GM18498 (cell line): ENCODE measurements around the gene POC1B.

Experiments
- ATAC-seq: cut with Tn5 transposase; IDR thresholded peaks from one replicate; pipeline ENCODE4 v1.9.1; 2021; ENCODE audit warnings: mild to moderate bottlenecking, moderate library complexity; ENCODE audit not compliant: unreplicated experiment

Gene POC1B

DNA sequence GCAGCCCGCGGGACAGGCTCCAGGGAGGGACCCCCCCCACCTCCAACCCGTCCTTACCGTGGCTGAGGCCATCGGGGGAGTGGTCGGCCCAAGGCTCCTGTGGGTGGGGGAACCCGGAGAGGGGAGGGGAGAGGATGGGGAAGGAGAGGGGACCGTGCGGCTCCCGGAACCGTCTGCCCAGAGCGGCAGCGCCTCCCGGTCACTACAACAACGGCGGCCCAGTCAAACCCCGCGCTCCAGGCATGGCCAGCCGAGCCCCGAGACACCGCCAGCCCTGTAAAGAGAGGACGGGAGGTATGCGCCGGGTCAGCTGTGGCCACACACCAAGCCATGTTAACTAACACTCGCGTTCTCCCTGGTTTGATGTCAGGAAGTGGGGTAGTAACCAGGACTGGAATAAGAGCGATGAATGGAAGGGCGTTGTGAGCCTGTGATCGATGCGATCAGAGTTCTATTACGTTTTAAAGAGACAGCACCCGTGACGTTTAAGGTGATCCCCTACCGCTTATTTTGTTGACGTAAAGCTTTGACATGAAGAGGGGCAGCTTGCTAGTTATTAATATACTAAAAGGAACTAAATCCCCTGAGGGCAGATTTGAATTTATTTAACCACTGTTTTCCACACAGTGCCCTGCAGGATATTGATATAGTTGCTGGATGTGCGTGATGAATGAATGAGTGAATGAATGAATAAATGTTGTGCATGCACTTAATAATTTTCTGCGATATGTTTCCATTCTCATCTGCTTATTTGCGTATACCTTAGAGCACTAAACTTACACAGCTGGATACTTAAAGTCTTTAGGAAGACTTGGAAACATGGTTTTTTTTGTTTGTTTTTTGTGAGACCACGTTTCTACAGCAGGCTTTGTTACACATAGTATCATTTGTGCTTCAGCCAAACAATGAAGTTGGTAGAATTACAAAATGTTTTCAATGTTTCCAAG is at the start of gene POC1B:
Gene POC1B, minus strand, starts transcription at position 224 of the 947 bp plus-strand sequence. Its CDS starts 152 bp downstream, at position 72.
- peak; percentile 72 for ATAC-seq

DNA sequence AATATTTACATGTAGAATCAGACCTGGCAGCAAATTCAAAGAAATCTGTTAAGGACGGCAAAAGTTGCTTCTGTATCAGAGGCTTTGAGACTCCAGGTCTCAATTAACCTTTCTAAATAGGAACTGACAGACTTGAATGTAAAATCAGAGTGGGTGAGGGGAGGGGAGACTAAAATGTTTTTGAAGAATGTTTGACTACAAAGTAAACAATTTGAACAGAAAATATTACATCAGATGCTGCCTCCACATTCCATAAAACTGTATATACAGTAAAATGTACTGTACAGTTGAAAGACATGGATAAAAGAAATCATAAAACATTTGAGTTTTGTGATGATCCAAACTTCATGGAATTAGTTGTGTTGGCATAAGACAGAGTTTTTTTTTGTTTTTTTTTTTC is 49.5 kb upstream of the POC1B start:
- no peak for ATAC-seq

DNA sequence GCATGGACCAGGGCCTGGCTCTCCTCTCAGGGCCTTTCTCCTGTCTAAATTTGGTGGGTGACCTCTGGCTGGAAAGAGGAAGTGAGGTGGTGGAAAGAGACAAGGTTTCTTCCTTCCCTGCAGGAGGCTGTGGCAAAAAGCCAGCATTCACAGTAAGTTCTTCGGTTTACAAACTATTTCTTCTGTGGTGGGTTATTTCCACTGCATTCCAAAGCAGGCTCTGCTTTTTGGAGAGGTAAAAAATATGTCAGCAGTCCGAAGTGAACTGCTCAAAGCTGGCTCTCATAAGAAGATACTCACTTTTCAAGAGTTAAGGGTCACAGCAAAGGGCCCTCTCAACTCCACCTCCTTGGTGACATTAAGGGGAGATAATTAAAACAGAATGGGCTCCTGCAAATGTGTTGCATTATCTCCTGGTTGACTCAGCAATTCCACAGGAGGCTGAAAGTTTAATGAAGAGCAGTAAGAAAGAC is 48.9 kb upstream of the POC1B start:
- ATAC-seq = no peak

DNA sequence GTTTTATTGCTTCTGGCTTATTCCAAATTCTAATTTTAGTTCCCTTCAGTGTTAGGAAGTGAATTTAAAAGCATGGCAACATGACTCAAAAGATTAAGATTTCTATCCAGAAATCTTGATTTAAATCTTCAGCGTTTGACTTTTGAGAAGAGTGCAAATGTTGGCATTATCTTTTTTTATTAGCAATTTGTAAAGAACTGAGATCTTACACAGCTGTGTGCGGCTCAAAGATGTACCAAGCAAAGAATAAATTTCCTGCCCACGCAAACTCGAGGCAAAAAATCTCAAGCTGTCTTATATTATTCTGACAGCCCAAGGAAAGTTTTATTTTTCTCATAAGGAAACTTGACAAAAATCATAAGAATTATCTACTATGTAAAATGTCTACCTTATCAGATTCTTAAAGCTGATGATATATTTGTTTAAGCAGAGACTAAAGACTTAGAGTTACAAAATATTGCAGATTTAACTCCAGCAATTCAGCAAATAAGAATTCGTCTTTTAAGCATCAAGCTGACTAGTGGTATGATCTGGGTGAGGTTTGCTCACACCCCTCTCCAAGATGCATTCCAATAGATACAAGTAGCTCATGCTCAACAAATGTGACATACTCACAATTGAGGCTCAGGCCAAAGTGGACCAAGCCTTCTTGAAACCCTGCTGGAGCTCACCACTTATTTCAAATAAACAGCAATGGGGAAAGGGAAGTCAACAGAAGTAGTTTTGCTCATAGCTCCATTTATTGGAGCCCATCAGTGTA is 47.4 kb upstream of the POC1B start:
- ATAC-seq = no peak

DNA sequence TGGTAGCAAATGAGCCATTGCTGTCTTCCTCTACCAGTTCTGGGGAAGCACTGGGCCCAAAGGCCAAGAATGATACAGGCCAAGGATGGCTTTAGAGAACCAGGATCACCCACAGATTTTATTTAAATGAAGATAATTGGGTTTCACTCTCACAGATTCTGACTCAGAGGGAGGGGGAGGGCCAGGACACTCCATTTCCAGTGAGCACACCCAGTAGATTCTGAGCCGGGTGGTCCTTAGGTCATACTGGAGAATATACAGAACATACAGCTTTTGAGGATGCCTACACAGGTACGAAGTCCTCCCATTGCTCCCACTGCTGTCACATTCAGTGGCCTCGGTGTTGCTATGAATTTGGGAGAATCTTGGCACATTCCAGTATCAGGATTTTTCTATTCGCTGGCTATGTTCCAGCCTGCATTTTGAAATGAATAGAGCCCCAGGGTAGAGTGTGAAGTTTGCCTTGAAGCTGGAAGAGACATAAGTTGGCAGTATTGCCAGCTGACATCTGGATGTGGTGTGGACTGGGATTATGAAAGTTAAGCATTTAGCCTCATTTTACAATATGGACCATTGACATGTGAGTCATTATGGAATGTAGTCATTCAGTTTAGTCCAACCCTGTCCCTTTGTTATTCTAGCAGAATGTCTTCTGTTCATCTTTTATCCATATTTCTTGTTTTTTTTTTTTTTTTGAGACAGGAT is 45.8 kb upstream of the POC1B start:
- ATAC-seq = no peak

DNA sequence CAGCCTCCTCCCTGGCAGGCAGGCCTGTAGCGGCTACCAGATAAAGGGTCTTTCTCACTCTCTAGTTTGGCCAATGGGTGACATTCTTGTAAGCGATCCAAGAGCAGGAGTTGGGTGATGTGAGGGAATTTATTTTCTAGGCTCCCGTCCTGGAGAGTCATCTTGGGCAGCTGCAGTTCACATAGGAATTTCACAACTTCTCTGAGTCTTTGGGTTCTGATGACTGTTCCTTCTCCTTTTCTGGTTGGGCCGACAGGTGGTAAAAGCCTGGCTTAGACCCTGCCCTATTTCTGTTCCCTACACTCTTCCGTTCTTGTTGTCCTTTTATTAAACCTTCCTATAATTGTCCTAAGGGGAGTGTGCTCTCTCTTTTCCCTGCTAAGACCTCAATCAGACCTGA is 42.6 kb upstream of the POC1B start:
- no peak for ATAC-seq

DNA sequence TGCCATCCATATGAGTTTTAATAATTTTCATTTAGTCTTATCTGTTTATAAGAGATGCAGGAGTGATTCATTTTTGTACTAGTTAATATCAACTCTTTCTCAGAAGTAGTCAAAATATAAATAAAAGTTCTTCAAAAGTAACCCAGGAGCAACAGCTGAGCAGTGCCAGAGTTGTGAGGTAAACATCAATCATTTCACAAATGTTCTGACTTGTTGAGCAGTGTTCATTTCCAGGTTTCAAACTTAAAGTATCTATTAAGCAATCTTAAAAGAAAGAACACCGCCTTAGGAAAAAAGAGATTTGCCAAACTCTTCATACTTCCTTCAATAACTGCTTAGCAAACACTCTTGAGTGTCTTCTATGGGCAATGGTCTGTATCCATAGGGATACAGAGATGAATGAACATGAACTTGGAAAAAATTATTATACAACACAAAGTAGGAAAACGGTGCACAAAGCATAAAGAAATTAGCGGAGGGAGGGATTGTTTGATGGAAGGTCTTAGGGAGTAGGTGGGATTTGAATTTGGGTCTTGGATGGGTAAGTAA is 41.9 kb upstream of the POC1B start:
- no peak for ATAC-seq

DNA sequence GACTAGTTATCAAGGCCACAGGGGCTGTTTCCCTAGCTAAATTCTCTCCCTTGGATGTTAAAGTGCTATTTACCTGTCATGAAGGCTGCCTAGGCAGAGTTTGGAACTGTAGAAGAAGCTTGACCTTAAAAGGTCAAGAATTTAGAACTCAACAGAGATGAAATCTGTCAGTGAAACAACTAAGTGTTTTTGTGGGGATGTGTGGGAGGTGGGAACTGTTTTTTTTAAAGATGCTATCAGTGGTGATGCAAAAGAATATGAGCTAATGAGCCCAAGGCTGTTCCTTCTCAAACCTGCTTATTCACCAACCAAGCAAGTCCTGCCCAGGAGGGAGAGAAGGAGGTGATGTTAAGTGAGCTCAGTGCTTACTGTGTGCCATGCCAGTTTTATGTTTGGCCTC is 40.8 kb upstream of the POC1B start:
- ATAC-seq = peak; percentile 52

DNA sequence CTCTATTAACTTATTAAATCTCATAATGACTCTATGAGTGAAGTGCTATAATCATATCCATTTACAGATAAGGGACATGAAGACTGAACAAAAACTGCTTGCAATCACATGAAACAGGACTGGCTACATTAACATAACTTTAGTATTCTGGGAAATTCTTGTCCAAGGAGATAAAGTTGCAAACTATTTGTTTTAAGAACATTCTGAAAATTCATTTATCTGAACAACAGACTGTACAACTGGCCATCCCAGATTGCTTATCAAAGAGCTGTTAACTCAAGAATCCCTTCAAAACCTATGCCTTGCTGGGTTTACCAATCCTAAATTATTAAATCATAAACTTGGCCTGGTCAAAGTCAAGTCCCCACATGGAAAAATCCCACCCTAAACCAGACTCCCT is 39.2 kb upstream of the POC1B start:
- ATAC-seq = no peak

DNA sequence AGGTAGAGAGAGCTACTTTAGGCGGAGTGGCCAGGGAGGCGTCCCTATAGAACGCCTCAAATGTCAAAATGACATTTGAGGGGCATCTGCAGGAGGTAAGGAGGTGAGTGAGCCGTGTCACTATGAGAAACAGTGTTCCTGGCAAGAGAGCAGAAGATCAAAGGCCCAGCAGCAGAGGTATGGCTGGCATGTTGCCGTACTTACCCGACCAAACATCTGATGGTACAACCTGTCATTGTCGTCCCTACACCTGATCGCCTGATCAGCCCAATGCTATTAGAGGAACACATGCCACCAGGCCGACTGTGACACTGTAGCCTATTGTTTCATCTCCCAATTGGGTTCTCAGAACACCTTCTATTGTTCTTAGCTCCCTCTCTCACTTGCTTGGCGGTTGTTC is 33.9 kb upstream of the POC1B start:
- ATAC-seq = no peak

DNA sequence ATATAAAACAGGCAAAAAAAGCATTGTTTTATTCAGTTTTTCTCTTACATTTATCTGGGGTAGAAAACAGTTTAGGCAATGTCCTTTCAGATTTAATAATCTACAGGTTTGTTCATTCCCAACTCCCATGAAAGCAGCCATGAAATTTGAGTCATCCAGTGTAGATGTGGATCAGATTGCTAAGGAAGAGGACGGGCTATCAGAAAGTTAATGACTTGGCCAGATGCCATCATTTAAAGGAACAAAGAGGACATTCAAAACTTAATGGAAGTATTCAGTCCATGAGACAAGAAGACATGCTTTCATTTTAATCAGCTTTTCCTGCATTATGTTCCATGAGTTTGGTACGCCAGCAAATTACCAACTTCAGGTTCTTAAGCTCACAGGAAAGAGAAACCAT is 31.1 kb upstream of the POC1B start:
- no peak for ATAC-seq

DNA sequence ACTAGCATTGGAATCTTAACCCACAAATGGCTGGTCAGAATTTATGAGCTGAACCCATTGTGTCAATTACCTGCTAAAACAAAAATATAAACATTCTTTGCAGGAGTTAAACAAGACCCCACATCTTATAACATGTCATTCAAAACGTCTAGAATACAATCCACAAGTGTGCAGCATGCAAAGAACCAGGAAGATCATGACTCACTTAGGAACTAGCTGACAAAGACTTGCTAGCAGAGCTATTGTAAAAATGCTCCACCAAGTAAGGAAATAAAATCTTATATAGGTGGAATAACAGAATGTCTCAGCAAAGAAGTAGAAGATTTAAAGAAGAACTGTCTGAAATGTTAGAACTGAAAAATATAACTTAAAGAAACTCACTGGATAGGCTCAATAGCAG is 26.5 kb upstream of the POC1B start:
- ATAC-seq = no peak

DNA sequence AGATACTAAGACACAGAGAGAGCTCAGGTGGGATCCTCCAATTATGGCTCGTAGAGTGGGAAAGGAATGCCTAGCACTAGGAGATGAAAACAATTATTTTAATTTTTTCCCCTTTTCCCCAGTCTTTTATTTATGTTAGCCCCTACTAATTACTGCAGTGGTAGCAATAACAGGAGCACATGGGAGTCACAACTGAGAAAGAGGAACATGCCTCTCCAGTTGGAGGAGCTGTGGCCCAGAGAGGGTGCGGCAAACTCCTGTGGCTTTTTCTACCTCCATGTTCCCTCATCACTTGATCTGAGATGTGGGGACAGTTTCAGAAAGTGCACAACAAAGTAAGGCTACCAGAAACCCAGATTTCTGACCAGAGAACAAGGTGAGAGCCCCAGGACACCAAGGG is 25.9 kb upstream of the POC1B start:
- no peak for ATAC-seq

DNA sequence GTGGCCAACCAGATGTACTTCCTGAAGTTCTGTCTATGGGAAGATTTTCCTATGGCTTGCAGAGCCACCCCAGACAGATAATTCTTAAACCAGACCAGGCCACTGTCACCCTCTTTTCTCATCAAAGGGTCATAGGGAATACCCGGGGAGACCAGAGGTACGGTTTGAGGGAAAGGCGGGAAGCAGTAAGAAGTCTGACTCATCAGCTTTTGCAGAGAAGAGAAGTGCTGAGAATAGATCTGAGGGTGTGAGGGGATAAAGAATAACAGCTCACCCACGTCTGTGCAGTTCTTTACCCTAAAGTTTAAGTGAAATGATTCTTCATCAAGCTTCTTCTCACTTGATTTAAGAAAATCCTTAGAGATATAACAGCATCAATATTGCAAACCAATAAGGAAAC is 21.3 kb upstream of the POC1B start:
- ATAC-seq = no peak

DNA sequence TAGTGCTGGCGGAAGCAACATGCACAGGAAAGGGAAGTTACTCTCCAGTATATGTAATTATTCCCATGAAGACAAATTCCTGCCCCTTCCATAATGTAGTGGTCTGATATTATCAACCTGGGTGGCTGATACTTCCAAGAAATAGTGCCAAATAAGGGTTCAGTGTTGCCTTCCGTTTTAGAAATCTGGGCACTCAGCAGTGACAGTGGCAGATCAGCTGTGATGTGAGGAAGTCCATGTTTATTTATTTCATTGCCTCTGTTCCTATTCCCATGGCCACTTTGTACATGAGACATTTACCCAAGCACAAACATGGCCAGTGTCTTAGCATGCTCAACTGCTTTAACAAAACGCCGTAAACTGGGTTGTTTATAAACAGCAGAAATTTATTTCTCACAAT is 20.3 kb upstream of the POC1B start:
- no peak for ATAC-seq

DNA sequence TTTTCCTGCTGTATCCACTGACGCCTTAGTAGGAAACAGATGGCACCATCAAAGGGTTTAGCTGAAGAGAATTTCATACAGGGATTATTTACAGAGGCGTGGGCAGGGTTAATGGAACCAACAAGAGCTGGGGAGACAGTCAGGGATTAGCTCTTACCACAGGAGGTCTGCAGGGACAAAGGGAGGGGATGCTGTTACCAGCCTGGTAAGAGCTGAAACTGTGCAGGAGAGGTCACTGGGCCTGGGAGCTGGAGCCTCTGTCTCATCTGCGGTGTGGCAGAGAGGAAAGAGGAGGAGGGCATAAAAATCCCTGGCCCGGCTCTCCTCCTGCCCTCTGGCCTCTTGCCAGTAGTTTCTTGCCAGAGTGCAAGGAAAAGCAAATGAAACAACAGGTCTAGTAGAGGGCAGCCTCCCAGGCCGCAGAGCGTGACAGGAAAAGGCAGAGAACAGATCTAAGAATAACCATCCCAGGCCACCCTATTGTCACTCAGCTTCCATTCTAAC is 18.9 kb upstream of the POC1B start:
- ATAC-seq = no peak

DNA sequence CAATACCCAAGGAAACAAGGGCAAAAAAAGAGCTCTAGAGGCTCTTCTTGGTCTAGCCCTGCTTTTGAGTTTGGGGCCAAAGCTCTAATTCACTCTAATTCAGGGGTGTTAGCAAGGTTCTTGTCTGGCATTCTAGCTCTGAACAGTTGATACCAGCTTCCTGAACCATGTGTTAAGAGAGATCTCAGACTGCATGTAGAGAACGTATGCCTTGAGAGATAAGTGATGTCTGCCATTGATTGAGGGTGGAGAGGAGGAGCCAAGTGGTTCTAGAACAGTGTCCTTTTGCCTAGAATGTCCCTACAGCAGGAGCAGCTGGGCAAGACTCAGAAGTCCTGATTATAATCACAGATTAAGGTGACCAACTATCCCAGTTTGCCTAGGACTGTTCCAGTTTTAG is 18.2 kb upstream of the POC1B start:
- ATAC-seq = no peak

DNA sequence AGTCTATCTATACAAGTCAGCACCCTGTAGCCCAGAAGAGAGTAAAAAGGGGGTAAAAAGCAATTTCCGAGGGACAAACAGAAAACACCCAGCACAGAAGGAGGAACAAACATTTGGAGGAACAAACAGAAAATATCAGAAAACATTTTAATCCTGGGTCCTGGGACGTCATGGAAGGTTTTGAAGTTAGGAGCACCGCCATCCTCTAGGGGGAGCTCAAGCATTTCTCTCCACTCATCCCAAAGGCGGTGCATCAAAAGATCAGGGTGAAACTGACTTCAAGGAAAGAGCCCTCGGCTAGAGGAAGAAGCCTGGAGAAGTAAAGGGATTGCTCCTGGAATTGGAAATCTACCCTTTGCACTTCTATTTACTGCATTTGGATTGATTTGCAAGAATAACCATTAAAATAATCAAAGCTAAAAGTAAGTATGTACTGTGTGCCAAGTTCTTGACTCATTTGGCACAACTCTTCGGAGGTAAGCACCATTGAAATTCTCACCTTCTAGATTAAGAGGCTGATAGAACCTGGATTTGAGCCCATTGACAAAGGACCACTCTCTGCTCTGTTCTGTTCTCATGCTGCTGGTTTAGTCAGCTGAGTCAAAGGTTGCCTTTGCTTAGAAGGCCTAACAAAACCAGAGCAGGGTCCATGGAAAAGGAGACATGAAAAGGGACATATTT is 17.2 kb upstream of the POC1B start:
- ATAC-seq = peak; percentile 75

DNA sequence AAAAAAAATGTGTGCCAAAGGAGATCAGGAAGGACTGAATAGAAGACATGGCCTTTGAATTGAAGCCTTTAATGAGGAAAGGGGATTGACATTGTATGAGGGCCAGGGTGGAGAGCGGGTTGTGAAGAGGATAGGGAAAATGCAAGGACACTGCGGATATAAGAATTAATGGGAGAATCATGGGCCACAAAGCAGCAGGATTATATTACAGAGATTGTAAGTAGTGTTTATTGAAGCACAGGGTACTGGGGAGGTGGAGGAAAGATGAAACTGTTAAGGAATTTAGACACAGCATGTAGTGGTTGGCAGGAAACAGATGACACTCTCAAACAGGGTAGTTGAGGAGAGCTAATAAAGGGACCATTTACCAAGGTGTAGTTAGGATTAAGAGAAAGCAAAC is 16.4 kb upstream of the POC1B start:
- no peak for ATAC-seq

DNA sequence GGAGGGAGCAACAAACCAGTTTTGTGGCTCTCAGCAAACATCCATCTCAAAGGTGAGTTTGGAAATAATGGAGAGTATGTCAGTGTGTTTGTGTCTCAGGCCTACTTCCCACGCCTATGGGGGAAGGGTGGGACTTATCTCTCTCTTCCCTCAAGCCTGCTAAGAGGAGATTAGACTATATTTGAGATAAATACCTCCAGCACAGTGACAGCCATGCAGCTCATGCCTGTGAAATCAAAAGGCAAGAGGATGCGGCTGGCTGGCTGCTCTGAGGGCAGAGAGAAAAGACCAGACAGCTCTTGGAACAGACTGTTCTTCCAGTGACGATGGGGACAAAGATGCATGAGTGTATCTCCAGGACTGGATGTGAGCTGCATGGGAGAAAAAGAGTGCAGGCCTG is 14.7 kb upstream of the POC1B start:
- ATAC-seq = no peak
